Measurements from ENCODE around the gene MNS1.
"Not testable (repeated sequence)": the region's sequence is repeated elsewhere in the genome, so short reads cannot be mapped to it uniquely, and the experiment has no call there.

Gene MNS1

GRCh38 chr15:56442354-56442753 is 22.6 kb downstream of the MNS1 start:
- DNase-seq, result no peak

- no peak for DNase-seq
These were observed 24.6 kb downstream of the MNS1 start for GRCh38 chr15:56440214-56440770.

DNA sequence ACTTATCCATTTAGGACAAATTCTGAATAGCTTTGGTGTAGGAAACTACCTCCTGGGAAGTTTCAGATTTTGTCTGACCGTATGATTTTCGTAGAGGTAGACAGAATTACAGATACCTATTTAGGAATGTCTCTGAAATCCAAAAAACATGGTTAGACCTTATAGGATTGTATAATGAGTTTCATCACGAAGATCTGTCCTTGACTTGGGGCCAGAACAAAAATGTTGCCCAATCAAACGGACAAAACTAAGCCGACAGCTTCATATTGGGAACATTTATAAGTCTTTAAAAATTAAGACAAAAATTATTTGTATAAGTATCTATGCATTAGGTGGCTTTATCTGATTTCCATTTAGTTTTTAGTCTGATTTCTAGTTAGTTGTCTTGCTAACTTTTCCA is 32.6 kb downstream of the MNS1 start:
- DNase-seq, result no peak

DNA sequence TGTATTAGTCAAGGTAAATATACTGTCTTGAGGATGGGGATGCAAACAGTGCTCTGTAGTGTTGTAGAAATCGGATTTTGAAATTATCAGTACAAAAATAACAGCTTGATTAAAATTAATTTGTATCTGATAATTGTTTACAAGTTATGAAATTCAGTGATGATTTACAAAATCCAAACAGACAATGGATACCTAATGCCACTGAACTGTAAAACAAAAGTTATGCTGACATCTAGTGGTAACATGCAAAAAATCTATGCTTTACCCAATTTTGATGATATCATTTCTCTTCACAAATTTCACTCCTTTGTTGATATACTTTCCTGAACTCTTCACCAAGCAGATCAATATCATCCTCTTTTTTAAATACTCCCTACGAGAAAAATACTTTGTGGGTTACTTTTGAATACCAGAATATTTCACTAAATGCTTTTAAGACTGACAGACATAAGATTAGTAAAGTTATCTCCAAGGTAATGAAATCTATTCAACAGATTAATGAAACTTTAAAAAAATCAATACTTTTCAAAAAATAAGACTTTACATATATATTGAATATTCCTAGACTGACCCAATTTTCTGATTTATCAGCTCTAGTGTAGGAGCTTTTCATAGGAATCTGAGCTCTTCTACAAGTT is 36.0 kb downstream of the MNS1 start:
- DNase-seq, result peak; percentile 54

DNA sequence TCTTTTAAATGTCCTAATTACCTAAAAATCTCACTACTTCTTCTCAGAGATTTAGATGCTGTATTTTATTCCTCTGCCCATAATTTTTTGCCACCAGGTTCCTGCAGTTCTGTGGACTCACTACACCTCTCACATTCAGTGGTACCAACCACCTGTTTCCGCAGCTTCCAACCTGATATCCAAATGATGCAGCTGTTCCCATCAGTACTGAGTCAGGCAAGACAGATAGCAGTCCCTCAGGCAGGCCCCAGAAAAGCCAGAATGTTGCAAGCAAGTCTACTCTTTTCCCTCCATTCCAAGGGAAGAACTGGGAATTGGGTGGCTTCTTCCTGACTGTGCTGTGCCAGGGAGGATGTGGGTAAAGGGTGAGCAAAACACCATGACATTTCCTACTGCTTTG is 39.0 kb downstream of the MNS1 start:
- DNase-seq, result no peak

GRCh38 chr15:56425276-56425675 is 39.7 kb downstream of the MNS1 start:
- no peak for DNase-seq

DNA sequence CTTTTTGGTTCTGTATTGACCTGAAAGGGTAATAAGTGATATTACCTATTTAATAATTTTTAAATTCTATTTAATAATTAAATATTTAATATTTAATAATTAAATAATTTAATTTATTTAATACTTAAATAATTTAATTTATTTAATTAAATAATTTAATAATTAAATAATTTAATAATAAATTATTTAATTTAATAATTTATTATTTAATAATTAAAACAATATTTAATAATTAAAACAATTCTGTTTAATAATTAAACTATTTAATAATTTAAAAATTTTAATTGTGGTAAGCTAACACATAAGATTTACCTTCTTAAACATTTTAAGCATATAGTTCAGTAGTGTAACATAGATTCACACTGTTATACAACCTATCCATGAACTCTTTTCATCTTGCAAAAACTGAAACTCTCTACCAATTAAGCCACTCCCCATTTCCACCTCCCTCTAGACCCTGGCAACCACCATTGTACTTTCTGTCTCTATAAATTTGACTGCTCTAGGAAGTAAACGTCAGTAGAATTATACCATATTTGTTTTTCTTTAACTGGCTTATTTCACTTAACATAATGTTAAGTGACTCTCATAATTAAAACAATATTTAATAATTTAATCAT is 51.7 kb downstream of the MNS1 start:
- not testable (repeated sequence) for DNase-seq

DNA sequence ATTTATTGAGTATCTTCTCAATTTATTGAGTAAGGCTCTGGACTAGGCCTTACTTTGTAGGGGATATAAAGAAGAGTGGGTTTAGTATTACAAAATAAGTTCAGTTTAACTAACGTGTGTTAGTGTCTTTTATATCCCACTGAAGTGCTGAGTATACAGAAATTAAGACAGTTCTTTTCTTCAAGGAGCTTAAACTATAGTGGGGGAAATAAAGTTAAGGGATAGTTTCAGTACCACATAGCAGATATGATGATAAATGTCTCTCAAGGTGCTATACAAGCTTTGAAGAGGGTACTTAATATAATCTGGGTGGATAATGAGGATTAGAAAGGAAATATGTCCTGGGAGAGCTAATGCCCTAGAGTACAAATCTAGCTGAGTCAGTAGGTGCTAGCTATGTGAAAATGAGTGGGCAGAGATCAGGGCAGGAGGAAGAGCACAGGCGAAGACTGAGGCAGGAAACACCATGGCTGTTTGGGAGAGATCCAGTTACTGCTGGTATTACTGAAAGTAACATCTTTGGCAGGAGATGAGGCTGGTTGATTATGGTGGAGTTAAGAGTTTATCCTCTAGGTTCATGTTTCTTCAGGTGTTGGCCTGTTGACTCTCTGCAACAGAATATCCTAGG is 53.7 kb downstream of the MNS1 start:
- DNase-seq, result no peak

- no peak for DNase-seq
These were observed 54.2 kb downstream of the MNS1 start for GRCh38 chr15:56410721-56411120.

DNA sequence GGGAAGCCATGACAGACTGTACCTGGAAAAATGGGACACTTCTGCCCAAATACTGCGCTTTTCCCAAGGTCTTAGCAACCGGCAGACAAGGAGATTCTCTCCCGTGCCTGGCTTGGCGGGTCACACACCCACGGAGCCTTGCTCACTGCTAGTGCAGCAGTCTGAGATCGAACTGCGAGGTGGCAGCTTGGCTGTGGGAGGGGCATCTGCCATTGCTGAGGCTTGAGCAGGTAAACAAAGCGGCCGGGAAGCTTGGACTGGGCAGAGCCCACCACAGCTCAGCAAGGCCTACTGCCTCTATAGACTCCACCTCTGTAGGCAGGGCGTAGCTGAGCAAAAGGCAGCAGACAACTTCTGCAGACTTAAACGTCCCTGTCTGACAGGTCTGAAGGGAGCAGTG is 65.7 kb downstream of the MNS1 start:
- DNase-seq, result not testable (repeated sequence)

DNA sequence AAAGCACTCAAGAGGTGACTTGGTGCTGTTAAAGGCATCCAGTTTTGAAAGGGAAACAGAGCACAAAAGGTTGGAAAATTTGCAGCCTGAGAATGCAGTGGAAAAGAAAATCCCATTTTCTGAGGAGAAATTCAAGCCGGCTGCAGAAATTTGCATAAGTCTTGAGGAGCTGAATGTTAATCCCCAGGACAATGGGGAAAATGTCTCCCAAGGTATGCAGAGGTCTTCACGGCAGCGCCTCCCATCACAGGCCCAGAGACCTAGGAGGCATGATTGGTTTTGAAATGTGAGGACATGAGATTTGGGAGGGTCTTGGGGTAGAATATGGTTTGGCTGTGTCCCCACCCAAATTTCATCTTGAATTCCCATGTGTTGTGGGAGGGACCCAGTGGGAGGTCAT is 67.6 kb downstream of the MNS1 start:
- not testable (repeated sequence) for DNase-seq

DNA sequence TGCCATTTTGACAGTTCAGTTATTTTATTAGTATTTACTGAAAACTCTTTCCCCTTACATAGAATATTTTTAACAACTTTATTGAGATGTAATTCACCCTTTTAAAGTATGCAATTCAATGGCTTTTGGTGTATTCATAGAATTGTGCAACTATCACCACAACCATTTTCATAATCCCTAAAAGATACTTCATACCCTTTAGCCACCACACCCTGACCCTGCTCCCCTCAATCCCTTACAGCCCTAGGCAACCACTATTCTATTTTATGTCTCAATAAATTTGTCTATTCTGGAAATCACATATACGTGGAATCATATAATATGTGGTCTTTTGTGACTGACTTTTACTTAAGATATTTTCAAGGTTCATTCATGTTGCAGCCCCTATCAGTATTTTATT is 70.0 kb downstream of the MNS1 start:
- no peak for DNase-seq

GRCh38 chr15:56393277-56393676 is 71.7 kb downstream of the MNS1 start:
- no peak for DNase-seq

GRCh38 chr15:56390739-56391267 is 74.1 kb downstream of the MNS1 start:
- DNase-seq, result peak; percentile 57

DNA sequence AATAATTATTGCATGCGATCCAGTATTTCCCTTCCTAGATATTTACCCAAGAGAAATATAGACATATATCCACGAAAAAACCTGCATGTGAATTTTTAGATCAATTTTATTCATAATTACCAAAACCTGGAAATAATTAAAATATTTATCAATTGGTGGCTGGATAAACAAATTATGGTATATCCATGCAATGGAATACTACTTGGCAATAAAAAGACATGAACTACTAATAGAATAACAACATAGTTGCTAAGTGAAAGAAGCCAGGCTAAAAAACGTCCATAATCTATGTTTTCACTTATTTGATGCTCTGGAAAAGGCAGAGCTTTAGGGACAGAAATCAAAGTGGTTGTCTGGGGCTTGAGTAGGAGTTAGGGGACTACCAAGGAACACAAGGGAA is 79.0 kb downstream of the MNS1 start:
- DNase-seq, result no peak

DNA sequence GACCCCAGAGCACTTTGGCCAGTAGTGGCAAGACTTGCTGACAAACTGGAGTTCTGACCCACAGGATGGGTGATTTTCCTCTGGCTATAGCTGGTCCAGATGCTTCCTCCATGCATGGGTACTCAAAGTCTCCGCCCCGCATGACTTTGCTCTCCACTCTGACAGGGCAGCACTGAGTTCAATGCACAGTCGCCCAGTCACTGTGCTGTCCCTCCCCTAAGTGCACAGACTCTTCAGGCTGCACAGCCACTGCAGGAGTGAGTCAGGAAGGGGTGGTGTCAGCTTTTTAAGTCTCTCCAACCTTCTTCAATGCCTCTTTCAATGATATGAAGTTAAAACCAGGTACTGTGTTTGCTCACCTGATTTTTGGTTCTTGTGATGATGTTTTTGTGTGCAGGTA is 81.9 kb downstream of the MNS1 start:
- no peak for DNase-seq

Data from HCEC 1CT (cell line).